Measurements from ENCODE around the gene ANP32B. TPM values are rescaled to one million over a fixed set of nuclear protein-coding genes. Genes with fewer than 3 reads are reported as not detected.

The ANP32B gene
- total RNA-seq, 4 donors from 2014 or later = 8.2 to 24.5 (median 17.8) TPM

GRCh38 chr9:98009437-98009836 lies 26.3 kb downstream of the ANP32B start:
- DNase-seq (no peak), ATAC-seq (no peak)
- no peak overlapping the region for H3K4me3 ChIP-seq
- TF ChIP-seq CTCF (IDR thresholded peaks at IDR 0.05 in 4 of 5, conservative IDR thresholded peaks at IDR 0.05 in 1 of 5) (no peak), POLR2A (IDR thresholded peaks at IDR 0.05) (no peak)
- H3K4me1 ChIP-seq = peaks cover 8 to 25% of the 10 kb centered on the region in 2 donors
- intact Hi-C loops (cut with DNase I; ENCODE audit: low total_unique reads) = no loop called here
- H3K27me3 ChIP-seq = no peaks in the 10 kb centered on the region
- peaks cover 5 to 74% of the 10 kb centered on the region in 2 donors for H3K36me3 ChIP-seq
- in situ Hi-C loops (cut with MboI; ENCODE audit: low sequenced_read_pairs in 4 of 4) = loop anchor here in 1 of 4 donors (25.0 kb wide), 1 partner anchor 322 kb away; the partner anchor contains the start of gene XPA
- no peaks in the 10 kb centered on the region for H3K9me3 ChIP-seq
- peak overlapping the region in 3 of 4 donors; percentile 42 to 53 (median 47) for H3K27ac ChIP-seq

GRCh38 chr9:98009936-98010335 lies 26.8 kb downstream of the ANP32B start:
- peaks cover 5 to 77% of the 10 kb centered on the region in 2 donors for H3K36me3 ChIP-seq
- ATAC-seq = peak; percentile 39 to 55
- no peaks in the 10 kb centered on the region for H3K27me3 ChIP-seq
- H3K4me1 ChIP-seq = peaks cover 8 to 25% of the 10 kb centered on the region in 2 donors
- no peak for TF ChIP-seq POLR2A (IDR thresholded peaks at IDR 0.05)
- TF ChIP-seq CTCF (IDR thresholded peaks at IDR 0.05 in 4 of 5, conservative IDR thresholded peaks at IDR 0.05 in 1 of 5) = no peak
- H3K9me3 ChIP-seq = no peaks in the 10 kb centered on the region
- in situ Hi-C loops (cut with MboI; ENCODE audit: low sequenced_read_pairs in 4 of 4) = loop anchor here in 1 of 4 donors (25.0 kb wide), 1 partner anchor 323 kb away; the partner anchor contains the start of gene XPA
- H3K4me3 ChIP-seq = no peak overlapping the region
- peak overlapping the region in 3 of 4 donors; percentile 42 to 53 (median 47) for H3K27ac ChIP-seq
- DNase-seq = no peak
- intact Hi-C loops (cut with DNase I; ENCODE audit: low total_unique reads) = no loop called here

GRCh38 chr9:98010445-98010844 lies 27.3 kb downstream of the ANP32B start:
- Histone ChIP-seq H3K4me1 (peaks cover 8 to 25% of the 10 kb centered on the region in 2 donors), H3K27ac (peak overlapping the region; percentile 27 to 53 (median 42)), H3K27me3 (no peaks in the 10 kb centered on the region), H3K9me3 (no peaks in the 10 kb centered on the region), H3K36me3 (peaks cover 5 to 77% of the 10 kb centered on the region in 2 donors), H3K4me3 (no peak overlapping the region)
- DNase-seq (peak; percentile 45 to 70), ATAC-seq (peak; percentile 88 to 96)
- TF ChIP-seq CTCF (IDR thresholded peaks at IDR 0.05 in 4 of 5, conservative IDR thresholded peaks at IDR 0.05 in 1 of 5) (no peak), POLR2A (IDR thresholded peaks at IDR 0.05) (no peak)
- in situ Hi-C loops (cut with MboI; ENCODE audit: low sequenced_read_pairs in 4 of 4) (loop anchor here in 1 of 4 donors (25.0 kb wide), 1 partner anchor 323 kb away; the partner anchor contains the start of gene XPA), intact Hi-C loops (cut with DNase I; ENCODE audit: low total_unique reads) (no loop called here)

GRCh38 chr9:98011122-98011521 lies 28.0 kb downstream of the ANP32B start:
- intact Hi-C loops (cut with DNase I; ENCODE audit: low total_unique reads) = no loop called here
- peaks cover 8 to 25% of the 10 kb centered on the region in 2 donors for H3K4me1 ChIP-seq
- H3K4me3 ChIP-seq = no peak overlapping the region
- H3K27ac ChIP-seq = peak overlapping the region; percentile 27 to 53 (median 42)
- no peak for TF ChIP-seq CTCF (IDR thresholded peaks at IDR 0.05 in 4 of 5, conservative IDR thresholded peaks at IDR 0.05 in 1 of 5)
- TF ChIP-seq POLR2A (IDR thresholded peaks at IDR 0.05) = no peak
- in situ Hi-C loops (cut with MboI; ENCODE audit: low sequenced_read_pairs in 4 of 4) = loop anchor here in 1 of 4 donors (25.0 kb wide), 1 partner anchor 324 kb away; the partner anchor contains the start of gene XPA
- ATAC-seq (no peak), DNase-seq (no peak)
- no peaks in the 10 kb centered on the region for H3K9me3 ChIP-seq
- H3K27me3 ChIP-seq = no peaks in the 10 kb centered on the region
- peaks cover 5 to 77% of the 10 kb centered on the region in 2 donors for H3K36me3 ChIP-seq

All from gastrocnemius medialis (tissue), 4 donors.